Small intestine (tissue), 7 donors: ENCODE results near the gene EEFSEC. TPM values are rescaled to one million over a fixed set of nuclear protein-coding genes. Genes with fewer than 3 reads are reported as not detected.
A peak's percentile ranks its signal among the peaks of the same experiment; 100 is the strongest.

ENCODE experiments used
- DNase-seq, 2 donors: peaks; one replicate each; pipeline versions ENCODE4 v3.0.0 to v3.0.0-alpha.2; 2013
- FAIRE-seq: peaks from 2 replicates; lab custom pipeline; 2012; peaks lifted over from hg19 to GRCh38; lab: Jason Lieb, UNC
- H3K27ac ChIP-seq, 3 donors: one replicate each; pipeline ENCODE4 v1.5.1; 2013; ENCODE audit warnings: low read length in 2 of 3, mild to moderate bottlenecking in 2 of 3, control low read depth in 1 of 3, inconsistent platforms in 1 of 3, low read depth in 1 of 3, moderate library complexity in 1 of 3
- H3K27me3 ChIP-seq, 3 donors: one replicate each; pipeline ENCODE4 v1.6.1; 2013; ENCODE audit warnings: low read length in 3 of 3, inconsistent platforms in 1 of 3; ENCODE audit not compliant: control insufficient read depth in 3 of 3, insufficient read depth in 3 of 3
- H3K36me3 ChIP-seq, 3 donors: one replicate each; pipeline ENCODE4 v1.6.1; 2013; ENCODE audit warnings: low read length in 3 of 3, inconsistent platforms in 1 of 3, low read depth in 1 of 3, mild to moderate bottlenecking in 1 of 3, moderate library complexity in 1 of 3; ENCODE audit not compliant: control insufficient read depth in 3 of 3, insufficient read depth in 2 of 3
- H3K4me1 ChIP-seq, 3 donors: one replicate each; pipeline ENCODE4 v1.6.1; 2013; ENCODE audit warnings: low read length in 2 of 3, inconsistent platforms in 1 of 3, low read depth in 1 of 3, mild to moderate bottlenecking in 1 of 3, moderate library complexity in 1 of 3; ENCODE audit not compliant: control insufficient read depth in 3 of 3, insufficient read depth in 2 of 3
- H3K4me3 ChIP-seq, 3 donors: one replicate each; pipeline ENCODE4 v1.5.1; 2013; ENCODE audit warnings: low read length in 3 of 3, control low read depth in 1 of 3, inconsistent platforms in 1 of 3, low read depth in 1 of 3, mild to moderate bottlenecking in 1 of 3, moderate library complexity in 1 of 3
- H3K9me3 ChIP-seq, 2 donors: one replicate each; pipeline ENCODE4 v1.6.1; 2013; ENCODE audit warnings: low read depth in 1 of 2, low read length in 1 of 2; ENCODE audit not compliant: control insufficient read depth in 2 of 2, insufficient read depth in 1 of 2
- WGBS, 3 donors: extraction: QIAGEN DNeasy Blood & Tissue Kit; methylation state at CpG; one replicate each; pipeline ENCODE4 v1.1.7; 2013; 5-methylcytosine and 5-hydroxymethylcytosine counted together
- polyA plus RNA-seq, 4 donors: library from polyadenylated mRNA; stranded (reverse) in 3 of 4; unstranded in 1 of 4; fragments of 200-250 nt in 3 of 4; fragments of 120-200 nt in 1 of 4; gene quantifications; one replicate each; pipeline versions ENCODE4 v1.2.1 to v1.2.3, GENCODE V29; 2013
- donor health status: healthy with polysubstance abuse.
- donor health status: control.
- donor health status: control.
- donor health status: Bipolar disorder and iron deficiency.
- donor health status: healthy.

Gene EEFSEC
- polyA plus RNA-seq, 4 donors, result 4.9 to 29.0 (median 10.2) TPM

GRCh38 chr3:128123156-128123537 is 30.1 kb upstream of the EEFSEC start:
- Histone ChIP-seq H3K4me3 (peak overlapping the region; percentile 77 to 86 (median 77)), H3K36me3 (peaks cover 0 to 3% (median 0%) of the 10 kb centered on the region in 3 donors), H3K4me1 (peaks cover 0 to 8% (median 7%) of the 10 kb centered on the region in 3 donors), H3K9me3 (no peaks in the 10 kb centered on the region), H3K27me3 (no peaks in the 10 kb centered on the region), H3K27ac (peak overlapping the region in 2 of 3 donors; percentile 6 to 87)
- DNase-seq, result no peak
- FAIRE-seq, result no peak
- WGBS, 3 donors, result 0 to 2% (median 1%) methylated on average over 22 of the region's 22 CpGs

GRCh38 chr3:128123538-128124368 is 29.5 kb upstream of the EEFSEC start, which contains the start of gene RUVBL1:
TSS of gene RUVBL1 (minus strand) at chr3:128123812. CDS start at chr3:128123724, 88 bp downstream.
- H3K4me1 ChIP-seq, result peaks cover 0 to 8% (median 7%) of the 10 kb centered on the region in 3 donors
- no peaks in the 10 kb centered on the region for H3K36me3 ChIP-seq
- FAIRE-seq (no peak), DNase-seq (peak; percentile 98)
- H3K4me3 ChIP-seq, result peak within 1 kb of the TSS; percentile 77 to 86 (median 77)
- H3K27me3 ChIP-seq, result no peaks in the 10 kb centered on the region
- 2 to 4% (median 2%) methylated on average over 47 of the region's 47 CpGs for WGBS, 3 donors
- H3K27ac ChIP-seq, result peak within 1 kb of the TSS; percentile 17 to 93 (median 56)
- no peaks in the 10 kb centered on the region for H3K9me3 ChIP-seq

GRCh38 chr3:128127236-128127635 is 26.0 kb upstream of the EEFSEC start:
- peaks cover 0 to 2% of the 10 kb centered on the region in 2 donors for H3K9me3 ChIP-seq
- WGBS, 3 donors, result 19 to 51% (median 30%) methylated on average over 2 of the region's 2 CpGs
- no peak overlapping the region for H3K4me3 ChIP-seq
- no peak for DNase-seq
- H3K27me3 ChIP-seq, result no peaks in the 10 kb centered on the region
- no peaks in the 10 kb centered on the region for H3K36me3 ChIP-seq
- no peak overlapping the region for H3K27ac ChIP-seq
- peaks cover 0 to 8% (median 7%) of the 10 kb centered on the region in 3 donors for H3K4me1 ChIP-seq
- FAIRE-seq, result no peak

- no peak for DNase-seq
- no peak overlapping the region for H3K27ac ChIP-seq
- no peak overlapping the region for H3K4me3 ChIP-seq
- peaks cover 0 to 2% (median 0%) of the 10 kb centered on the region in 3 donors for H3K36me3 ChIP-seq
- no peaks in the 10 kb centered on the region for H3K27me3 ChIP-seq
- peaks cover 0 to 3% (median 0%) of the 10 kb centered on the region in 3 donors for H3K4me1 ChIP-seq
- FAIRE-seq, result no peak
- WGBS, 3 donors, result 43 to 56% (median 54%) methylated on average over 1 of the region's 1 CpG
- peaks cover 0 to 12% of the 10 kb centered on the region in 2 donors for H3K9me3 ChIP-seq
Measured at GRCh38 chr3:128128251-128128650, 25.0 kb upstream of the EEFSEC start.

GRCh38 chr3:128131897-128132646 is 21.2 kb upstream of the EEFSEC start:
- H3K27me3 ChIP-seq, result no peaks in the 10 kb centered on the region
- no peak overlapping the region for H3K4me3 ChIP-seq
- H3K4me1 ChIP-seq, result no peaks in the 10 kb centered on the region
- DNase-seq, result peak in 1 of 2 donors; percentile 6
- no peak overlapping the region for H3K27ac ChIP-seq
- WGBS, 3 donors, result 78 to 85% (median 80%) methylated on average over 7 of the region's 7 CpGs
- H3K36me3 ChIP-seq, result peaks cover 0 to 2% (median 0%) of the 10 kb centered on the region in 3 donors
- FAIRE-seq, result no peak
- H3K9me3 ChIP-seq, result peaks cover 0 to 16% of the 10 kb centered on the region in 2 donors

- H3K4me1 ChIP-seq, result no peaks in the 10 kb centered on the region
- H3K36me3 ChIP-seq, result peaks cover 0 to 2% (median 0%) of the 10 kb centered on the region in 3 donors
- FAIRE-seq (no peak), DNase-seq (peak in 1 of 2 donors; percentile 16)
- H3K4me3 ChIP-seq, result no peak overlapping the region
- no peaks in the 10 kb centered on the region for H3K27me3 ChIP-seq
- no peak overlapping the region for H3K27ac ChIP-seq
- peaks cover 0 to 16% of the 10 kb centered on the region in 2 donors for H3K9me3 ChIP-seq
- WGBS, 3 donors, result 70 to 79% (median 71%) methylated on average over 3 of the region's 3 CpGs
Measured at GRCh38 chr3:128133273-128133883, 19.9 kb upstream of the EEFSEC start.

GRCh38 chr3:128143496-128143895 is 9.8 kb upstream of the EEFSEC start:
- Histone ChIP-seq H3K27ac (no peak overlapping the region), H3K27me3 (no peaks in the 10 kb centered on the region), H3K4me3 (no peak overlapping the region), H3K4me1 (no peaks in the 10 kb centered on the region), H3K36me3 (peaks cover 0 to 19% (median 0%) of the 10 kb centered on the region in 3 donors), H3K9me3 (no peaks in the 10 kb centered on the region)
- WGBS, 3 donors, result 83 to 90% (median 89%) methylated on average over 4 of the region's 4 CpGs
- FAIRE-seq, result no peak
- no peak for DNase-seq
